WTC11 (cell line): ENCODE measurements around the gene ARHGAP15. TPM values are rescaled to one million over a fixed set of nuclear protein-coding genes. Genes with fewer than 3 reads are reported as not detected.

Experiments
- ATAC-seq: fragments of 200-7000 bp; cut with Tn5 transposase; 2 replicates; pipeline ENCODE4 v1.10.0; 2021; ENCODE audit warnings: mild to moderate bottlenecking, moderate library complexity
- CTCF ChIA-PET: fragments of 300-600 bp; sonication (Branson Sonifier 250); formaldehyde crosslinking; loops from one replicate; lab custom pipeline; 2021; ENCODE audit warnings: antibody characterized with exemption; lab: Charles Lee
- POLR2A ChIA-PET: fragments of 350-600 bp; sonication (Branson Sonifier 250); formaldehyde crosslinking; loops from one replicate; lab custom pipeline; 2021; ENCODE audit warnings: antibody characterized with exemption; lab: Charles Lee
- DNase-seq: peaks from one replicate; pipeline ENCODE4 v3.0.0; 2021; ENCODE audit warnings: low spot score
- H3K27ac Mint-ChIP-seq: 2 replicates; pipeline ENCODE4 v1.8.0; 2021; ENCODE audit warnings: mixed read lengths
- H3K27me3 Mint-ChIP-seq: 2 replicates; pipeline ENCODE4 v1.8.0; 2021; ENCODE audit warnings: low read depth, mild to moderate bottlenecking, moderate library complexity, mixed read lengths
- H3K36me3 Mint-ChIP-seq: 2 replicates; pipeline ENCODE4 v1.8.0; 2021; ENCODE audit warnings: mixed read lengths
- H3K4me1 Mint-ChIP-seq: 2 replicates; pipeline ENCODE4 v1.8.0; 2022; ENCODE audit warnings: mixed read lengths
- H3K4me3 Mint-ChIP-seq: 2 replicates; pipeline ENCODE4 v1.8.0; 2021; ENCODE audit warnings: mild to moderate bottlenecking, moderate library complexity, mixed read lengths
- H3K9me3 Mint-ChIP-seq: 2 replicates; pipeline ENCODE4 v1.8.0; 2021; ENCODE audit warnings: mixed read lengths
- ATF1 ChIP-seq: sonication (generic); formaldehyde crosslinking; IDR thresholded peaks from 2 replicates; pipeline ENCODE4 v1.8.1; 2023; ENCODE audit warnings: mild to moderate bottlenecking, moderate library complexity, missing genetic modification reagents
- ELF4 ChIP-seq: sonication (generic); formaldehyde crosslinking; IDR thresholded peaks from 2 replicates; pipeline ENCODE4 v1.8.1; 2022; ENCODE audit warnings: low read depth, mild to moderate bottlenecking, moderate library complexity, missing genetic modification reagents
- FOXJ3 ChIP-seq: sonication (generic); formaldehyde crosslinking; IDR thresholded peaks from 2 replicates; pipeline ENCODE4 v1.9.0; 2021; ENCODE audit warnings: missing genetic modification reagents, mild to moderate bottlenecking, borderline replicate concordance
- FOXP1 ChIP-seq: sonication (generic); formaldehyde crosslinking; IDR thresholded peaks from 2 replicates; pipeline ENCODE4 v1.8.0; 2022; ENCODE audit warnings: missing genetic modification reagents, mild to moderate bottlenecking, moderate library complexity, borderline replicate concordance
- HMGA2 ChIP-seq: fragments of 250-450 bp; sonication (Bioruptor Pico); IDR thresholded peaks from 2 replicates; pipeline ENCODE4 v1.4.0; 2021; ENCODE audit warnings: mild to moderate bottlenecking, moderate library complexity
- IRF1 ChIP-seq: sonication (generic); formaldehyde crosslinking; IDR thresholded peaks from 2 replicates; pipeline ENCODE4 v1.8.0; 2023; ENCODE audit warnings: missing genetic modification reagents
- IRF2 ChIP-seq: sonication (generic); formaldehyde crosslinking; IDR thresholded peaks from 2 replicates; pipeline ENCODE4 v1.8.0; 2022; ENCODE audit warnings: low read depth, missing genetic modification reagents, borderline replicate concordance
- TP53 ChIP-seq: sonication (generic); formaldehyde crosslinking; IDR thresholded peaks from 2 replicates; pipeline ENCODE4 v1.8.1; 2023; ENCODE audit warnings: mild to moderate bottlenecking, missing genetic modification reagents
- ZNF219 ChIP-seq: sonication (generic); formaldehyde crosslinking; IDR thresholded peaks from 2 replicates; pipeline ENCODE4 v1.8.0; 2023; ENCODE audit warnings: missing genetic modification reagents, mild to moderate bottlenecking, borderline replicate concordance
- ZNF232 ChIP-seq: sonication (generic); formaldehyde crosslinking; IDR thresholded peaks from 2 replicates; pipeline ENCODE4 v1.8.0; 2022; ENCODE audit warnings: mild to moderate bottlenecking, missing genetic modification reagents
- ZNF416 ChIP-seq: fragments of 250-450 bp; sonication (Bioruptor Pico); IDR thresholded peaks from 2 replicates; pipeline ENCODE4 v1.9.0; 2021; ENCODE audit warnings: mild to moderate bottlenecking, inconsistent platforms
- total RNA-seq: library from RNA; stranded (reverse); gene quantifications from 3 replicates; pipeline ENCODE4 v1.2.3, GENCODE V29; 2021
- TF ChIP-seq, protein P1 (sequence below): fragments of 250-450 bp; sonication (Bioruptor Pico); IDR thresholded peaks from 2 replicates; pipeline ENCODE4 v1.8.0; 2021; ENCODE audit warnings: mild to moderate bottlenecking
- TF ChIP-seq, protein P2 (sequence below): fragments of 250-450 bp; sonication (Bioruptor Pico); conservative IDR thresholded peaks from 2 replicates; pipeline ENCODE4 v1.9.0; 2021; ENCODE audit warnings: mild to moderate bottlenecking

ARHGAP15 gene
- total RNA-seq, 1 experiment from 2014 or later, result 0.28 TPM

- TF ChIP-seq HMGA2 (CRISPR knock-in tag), result no peak
- ATAC-seq (no peak), DNase-seq (no peak)
- POLR2A ChIA-PET, result no interaction called here
- Mint-ChIP-seq H3K27me3 (no peaks in the 10 kb centered on the region), H3K9me3 (no peaks in the 10 kb centered on the region), H3K4me3 (no peak overlapping the region), H3K4me1 (peaks cover 14% of the 10 kb centered on the region), H3K27ac (no peak overlapping the region), H3K36me3 (no peaks in the 10 kb centered on the region)
- CTCF ChIA-PET, result interaction anchor here (1.6 kb wide), 1 partner anchor 101 kb away, joined by 6 read pairs; no protein-coding TSS in a partner anchor
Observed at GRCh38 chr2:143158098-143158497, 28.9 kb downstream of the ARHGAP15 start.

- H3K27me3 Mint-ChIP-seq, result no peaks in the 10 kb centered on the region
- CTCF ChIA-PET, result interaction anchor here (1.6 kb wide), 1 partner anchor 101 kb away, joined by 6 read pairs; no protein-coding TSS in a partner anchor
- no peak for DNase-seq
Observed at GRCh38 chr2:143158551-143159485, 29.6 kb downstream of the ARHGAP15 start.

DNA sequence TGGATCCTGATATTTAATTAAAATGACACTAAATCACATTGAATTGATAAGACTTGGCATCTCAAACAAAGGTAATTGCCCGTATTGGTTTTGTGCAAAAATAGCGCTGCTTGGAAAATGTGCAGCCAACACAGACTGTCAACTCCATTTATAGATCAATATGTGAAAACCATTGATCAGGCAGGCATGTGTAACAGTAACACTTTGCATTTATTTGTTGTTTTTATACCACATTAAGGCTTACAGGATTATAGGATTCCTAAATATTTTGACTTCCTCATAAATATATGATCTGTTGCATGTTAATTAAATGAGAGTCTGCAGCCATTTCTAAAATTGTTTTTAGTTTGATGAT is 30.2 kb downstream of the ARHGAP15 start:
- ATAC-seq (no peak), DNase-seq (no peak)
- H3K4me1 Mint-ChIP-seq, result peaks cover 14% of the 10 kb centered on the region
- POLR2A ChIA-PET, result no interaction called here
- TF ChIP-seq FOXJ3 (CRISPR knock-in tag) (no peak), TP53 (CRISPR knock-in tag) (no peak)
- TF ChIP-seq, all 79 proteins: peak for 0
- Mint-ChIP-seq H3K27ac (no peak overlapping the region), H3K27me3 (no peaks in the 10 kb centered on the region), H3K36me3 (no peaks in the 10 kb centered on the region), H3K9me3 (no peaks in the 10 kb centered on the region), H3K4me3 (no peak overlapping the region)
- CTCF ChIA-PET, result interaction anchor here (4.7 kb wide), 1 partner anchor 99 kb away, joined by 53 read pairs; no protein-coding TSS in a partner anchor

More at GRCh38 chr2:143158551-143159485, 29.6 kb downstream of the ARHGAP15 start:
- Mint-ChIP-seq H3K27ac (no peak overlapping the region), H3K36me3 (no peaks in the 10 kb centered on the region), H3K4me3 (no peak overlapping the region), H3K4me1 (peaks cover 14% of the 10 kb centered on the region), H3K9me3 (no peaks in the 10 kb centered on the region)
- ATAC-seq, result no peak
- no peak for TF ChIP-seq ATF1 (CRISPR knock-in tag)
- TF ChIP-seq ZNF416 (CRISPR knock-in tag), result no peak
- TF ChIP-seq ZNF232, result no peak
- no peak for TF ChIP-seq ELF4 (CRISPR knock-in tag)
- no peak for TF ChIP-seq FOXP1 (CRISPR knock-in tag)
- no peak for TF ChIP-seq ZNF219 (CRISPR knock-in tag)
- no peak for TF ChIP-seq IRF2 (CRISPR knock-in tag)
- TF ChIP-seq, protein P1, sequence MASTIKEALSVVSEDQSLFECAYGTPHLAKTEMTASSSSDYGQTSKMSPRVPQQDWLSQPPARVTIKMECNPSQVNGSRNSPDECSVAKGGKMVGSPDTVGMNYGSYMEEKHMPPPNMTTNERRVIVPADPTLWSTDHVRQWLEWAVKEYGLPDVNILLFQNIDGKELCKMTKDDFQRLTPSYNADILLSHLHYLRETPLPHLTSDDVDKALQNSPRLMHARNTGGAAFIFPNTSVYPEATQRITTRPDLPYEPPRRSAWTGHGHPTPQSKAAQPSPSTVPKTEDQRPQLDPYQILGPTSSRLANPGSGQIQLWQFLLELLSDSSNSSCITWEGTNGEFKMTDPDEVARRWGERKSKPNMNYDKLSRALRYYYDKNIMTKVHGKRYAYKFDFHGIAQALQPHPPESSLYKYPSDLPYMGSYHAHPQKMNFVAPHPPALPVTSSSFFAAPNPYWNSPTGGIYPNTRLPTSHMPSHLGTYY (CRISPR knock-in tag), result no peak
- TF ChIP-seq, protein P2, sequence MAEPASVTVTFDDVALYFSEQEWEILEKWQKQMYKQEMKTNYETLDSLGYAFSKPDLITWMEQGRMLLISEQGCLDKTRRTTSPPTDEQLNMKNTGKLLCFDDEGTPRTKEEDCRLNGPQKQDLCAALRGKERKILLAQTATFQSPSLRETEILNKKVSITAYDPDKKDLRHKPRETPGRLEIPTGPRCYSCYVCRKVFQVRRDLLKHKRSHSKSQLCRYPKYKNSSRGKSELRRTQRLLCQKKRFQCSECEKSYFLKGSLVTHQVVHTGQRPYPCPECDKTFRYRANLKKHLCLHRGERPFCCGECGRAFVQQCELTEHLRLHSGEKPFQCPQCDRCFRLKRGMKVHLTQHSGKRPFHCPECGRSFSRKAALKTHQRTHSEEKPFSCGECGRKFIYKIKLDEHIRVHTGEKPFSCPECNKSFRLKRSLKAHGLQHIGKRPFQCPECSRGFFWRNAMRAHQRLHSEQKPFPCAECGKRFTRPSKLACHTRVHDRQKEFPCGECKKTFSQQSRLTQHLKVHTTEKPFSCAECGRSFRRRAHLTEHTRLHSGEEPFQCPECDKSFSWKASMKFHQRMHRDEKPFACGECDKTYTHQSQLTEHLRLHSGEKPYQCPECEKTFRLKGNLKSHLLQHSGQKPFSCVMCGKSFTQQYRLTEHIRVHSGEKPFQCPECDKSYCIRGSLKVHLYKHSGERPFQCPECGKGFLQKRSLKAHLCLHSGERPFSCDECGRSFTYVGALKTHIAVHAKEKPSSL (CRISPR knock-in tag), result no peak
- no peak for TF ChIP-seq IRF1 (CRISPR knock-in tag)
- no peak for TF ChIP-seq HMGA2 (CRISPR knock-in tag)
- POLR2A ChIA-PET, result no interaction called here
